B cell (primary cell): ENCODE data around the gene ANKLE1. TPM values are rescaled to one million over a fixed set of nuclear protein-coding genes. Genes with fewer than 3 reads are reported as not detected.

Experiments used
- ATAC-seq: fragments of 200-7000 bp; cut with Tn5 transposase; one replicate; pipeline ENCODE4 v1.10.0; 2021; ENCODE audit warnings: low read depth, mild to moderate bottlenecking, moderate number of reproducible peaks, moderate library complexity
- CTCF ChIA-PET: fragments of 350-600 bp; sonication (Branson Sonifier 250); formaldehyde crosslinking; loops from one replicate; lab custom pipeline; 2021; ENCODE audit warnings: antibody characterized with exemption, inconsistent platforms; lab: Charles Lee
- POLR2A ChIA-PET: fragments of 350-600 bp; sonication (Branson Sonifier 250); formaldehyde crosslinking; loops from one replicate; lab custom pipeline; 2021; ENCODE audit warnings: antibody characterized with exemption; lab: Charles Lee
- DNase-seq: peaks from one replicate; pipeline ENCODE4 v3.0.0; 2013
- H2AFZ ChIP-seq: 2 replicates; pipeline ENCODE4 v1.6.1; 2012; ENCODE audit warnings: mild to moderate bottlenecking, low read depth, low read length; ENCODE audit not compliant: insufficient read depth, poor library complexity, severe bottlenecking
- H3K27ac ChIP-seq, 2 donors: 1 replicate in 1 of 2; 2 replicates in 1 of 2; pipeline ENCODE4 v1.5.1; 2012 to 2013; ENCODE audit warnings: low read length in 2 of 2, mild to moderate bottlenecking in 2 of 2, moderate library complexity in 1 of 2
- H3K27me3 ChIP-seq, 4 experiments: fragments of 200-600 bp in 1 of 4; sonication (generic) in 1 of 4; replicated peaks in 1 of 4; 1 replicate in 2 of 4; 2 replicates in 2 of 4; pipeline versions ENCODE4 v1.6.1 to v1.7.0; 2013 to 2016; ENCODE audit warnings: low read length in 3 of 4, mild to moderate bottlenecking in 2 of 4, mixed read lengths in 1 of 4, moderate library complexity in 1 of 4; ENCODE audit not compliant: insufficient read depth in 4 of 4, control insufficient read depth in 3 of 4; ENCODE audit errors: control extremely low read depth in 1 of 4
- H3K36me3 ChIP-seq, 2 experiments: replicated peaks in 1 of 2; 1 replicate in 1 of 2; 2 replicates in 1 of 2; pipeline versions ENCODE4 v1.6.1 to v1.7.1; 2013; ENCODE audit warnings: low read length in 1 of 2; ENCODE audit not compliant: insufficient read depth in 2 of 2, control insufficient read depth in 1 of 2; ENCODE audit errors: control extremely low read depth in 1 of 2, extremely low read depth in 1 of 2
- H3K4me1 ChIP-seq, 2 donors: fragments of 200-600 bp in 1 of 2; sonication (generic) in 1 of 2; 1 replicate in 1 of 2; 2 replicates in 1 of 2; pipeline versions ENCODE4 v1.5.1 to v1.6.1; 2013 to 2017; ENCODE audit warnings: low read length in 2 of 2; ENCODE audit not compliant: control insufficient read depth in 2 of 2, insufficient read depth in 2 of 2
- H3K4me2 ChIP-seq: replicated peaks from 2 replicates; pipeline ENCODE3; 2012; ENCODE audit warnings: mild to moderate bottlenecking, low read depth, low read length; ENCODE audit not compliant: poor library complexity, severe bottlenecking
- H3K4me3 ChIP-seq, 5 experiments: fragments of 200-600 bp in 1 of 5; sonication (generic) in 1 of 5; 1 replicate in 3 of 5; 2 replicates in 2 of 5; pipeline versions ENCODE4 v1.5.1 to v1.7.0; 2011 to 2016; ENCODE audit warnings: low read length in 4 of 5, mild to moderate bottlenecking in 4 of 5, low read depth in 2 of 5, control low read depth in 1 of 5, moderate library complexity in 1 of 5; ENCODE audit not compliant: insufficient read depth in 1 of 5; ENCODE audit errors: control extremely low read depth in 1 of 5, extremely low read depth in 1 of 5
- H3K79me2 ChIP-seq: fragments of 200-600 bp; sonication (generic); one replicate; pipeline ENCODE4 v1.6.0; 2016; ENCODE audit warnings: low read length; ENCODE audit not compliant: control insufficient read depth, insufficient read depth
- H3K9ac ChIP-seq: fragments of 200-600 bp; sonication (generic); 2 replicates; pipeline ENCODE4 v1.6.1; 2017; ENCODE audit warnings: mild to moderate bottlenecking, low read length, moderate library complexity
- H3K9me3 ChIP-seq, 3 donors: one replicate each; pipeline versions ENCODE4 v1.6.1 to v1.7.1; 2013; ENCODE audit warnings: low read length in 2 of 3; ENCODE audit not compliant: control insufficient read depth in 2 of 3, insufficient read depth in 1 of 3; ENCODE audit errors: control extremely low read depth in 1 of 3
- H4K20me1 ChIP-seq: 2 replicates; pipeline ENCODE4 v1.6.0; 2012; ENCODE audit warnings: mild to moderate bottlenecking, low read length; ENCODE audit not compliant: insufficient read depth, control insufficient read depth, poor library complexity, severe bottlenecking
- H3K27ac Mint-ChIP-seq: one replicate; pipeline ENCODE4 v1.8.0; 2021; ENCODE audit warnings: mixed read lengths
- H3K27me3 Mint-ChIP-seq: one replicate; pipeline ENCODE4 v1.8.0; 2021; ENCODE audit warnings: mixed read lengths
- H3K4me1 Mint-ChIP-seq: one replicate; pipeline ENCODE4 v1.8.0; 2021; ENCODE audit warnings: mixed read lengths
- H3K4me3 Mint-ChIP-seq: one replicate; pipeline ENCODE4 v1.8.0; 2021; ENCODE audit warnings: mixed read lengths
- H3K9me3 Mint-ChIP-seq: one replicate; pipeline ENCODE4 v1.8.0; 2022; ENCODE audit warnings: mixed read lengths; ENCODE audit not compliant: insufficient read depth
- CTCF ChIP-seq: fragments of 200-600 bp; IDR thresholded peaks from one replicate; pipeline ENCODE4 v1.8.0; 2022; ENCODE audit warnings: antibody characterized with exemption, mild to moderate bottlenecking
- EZH2 ChIP-seq: IDR thresholded peaks from 2 replicates; pipeline ENCODE4 v1.6.1; 2012; ENCODE audit warnings: borderline replicate concordance, low read depth, mild to moderate bottlenecking, moderate library complexity, low read length; ENCODE audit not compliant: insufficient read depth, poor library complexity, severe bottlenecking
- WGBS: methylation state at CpG from one replicate; pipeline ENCODE4 v1.1.5; 2013; ENCODE audit warnings: missing lambda C conversion rate; ENCODE audit not compliant: insufficient coverage; 5-methylcytosine and 5-hydroxymethylcytosine counted together
- intact Hi-C: fragments of 100-400 bp; cut with micrococcal nuclease; formaldehyde crosslinking; loops from one replicate; pipeline ENCODE4 v1.10.0; 2022
- polyA plus RNA-seq: library from polyadenylated mRNA; depleted of rRNA; stranded (reverse); fragments of >200 nt; gene quantifications from 2 replicates; pipeline ENCODE4 v1.2.3, GENCODE V29; 2012
- total RNA-seq, 2 donors: library from RNA; stranded (reverse); fragments of 120-200 nt in 1 of 2; gene quantifications; 1 replicate in 1 of 2; 2 replicates in 1 of 2; pipeline versions ENCODE4 v1.2.3 to v1.2.4, GENCODE V29; 2013 to 2022

The ANKLE1 gene
- total and polyA plus RNA-seq, 2 donors (not counting 1 experiment from before 2014, with no cell fraction given): 6.2 to 7.6 TPM

GRCh38 chr19:17292301-17293074 is 10.8 kb downstream of the ANKLE1 start:
- WGBS: 3% methylated on average over 45 of the region's 46 CpGs
- H3K27ac ChIP-seq: no peak overlapping the region

More at GRCh38 chr19:17292301-17293074, 10.8 kb downstream of the ANKLE1 start:
- TF ChIP-seq EZH2: no peak
- peak; percentile 79 for TF ChIP-seq CTCF
- H3K4me1 ChIP-seq: peaks cover 0 to 10% of the 10 kb centered on the region in 2 donors
- ChIA-PET POLR2A (interaction anchor here (0.7 to 1.6 kb wide), 7 partner anchors 11 to 104 kb away, joined by 3 to 10 read pairs (median 5); partner anchors contain the start of gene OCEL1), CTCF (interaction anchor here (0.6 to 3.7 kb wide), 13 partner anchors 9 to 97 kb away, joined by 3 to 25 read pairs (median 4); partner anchors contain the start of genes ABHD8, DDA1 and MRPL34)
- no peaks in the 10 kb centered on the region for H4K20me1 ChIP-seq
- H3K36me3 ChIP-seq: no peaks in the 10 kb centered on the region
- intact Hi-C loops: loop anchor here (1.0 kb wide), 4 partner anchors 13 to 94 kb away; partner anchors contain the start of genes DDA1, GTPBP3 and MRPL34
- H3K79me2 ChIP-seq: no peaks in the 10 kb centered on the region
- Mint-ChIP-seq H3K9me3 (no peaks in the 10 kb centered on the region), H3K27ac (peak overlapping the region; percentile 81), H3K27me3 (no peaks in the 10 kb centered on the region), H3K4me1 (peaks cover 12% of the 10 kb centered on the region), H3K4me3 (peak overlapping the region; percentile 93)
- ATAC-seq (peak; percentile 93), DNase-seq (peak; percentile 85)
- peak overlapping the region; percentile 30 to 75 (median 60) for H3K4me3 ChIP-seq
- peaks cover 0 to 7% (median 0%) of the 10 kb centered on the region in 3 donors for H3K9me3 ChIP-seq
- H2AFZ ChIP-seq: peak overlapping the region; percentile 89
- no peaks in the 10 kb centered on the region for H3K27me3 ChIP-seq
- H3K9ac ChIP-seq: peak overlapping the region; percentile 76
- H3K4me2 ChIP-seq: peak overlapping the region; percentile 98
